HG02798 (cell line): ENCODE data around the gene HIVEP1.
"Not testable (repeated sequence)": the region's sequence is repeated elsewhere in the genome, so short reads cannot be mapped to it uniquely, and the experiment has no call there.

ENCODE experiments used
- ATAC-seq: cut with Tn5 transposase; IDR thresholded peaks from one replicate; pipeline ENCODE4 v1.9.1; 2021; ENCODE audit warnings: mild to moderate bottlenecking; ENCODE audit not compliant: unreplicated experiment, poor library complexity

HIVEP1 gene

GRCh38 chr6:12138936-12139335 lies 126.8 kb downstream of the HIVEP1 start:
- no peak for ATAC-seq

GRCh38 chr6:12147557-12148316 lies 135.6 kb downstream of the HIVEP1 start:
- ATAC-seq, result no peak

- ATAC-seq, result no peak
These were observed 136.2 kb downstream of the HIVEP1 start for GRCh38 chr6:12148317-12148801.

GRCh38 chr6:12148841-12149240 lies 136.7 kb downstream of the HIVEP1 start:
- ATAC-seq, result no peak

- no peak for ATAC-seq
These were observed 137.9 kb downstream of the HIVEP1 start for GRCh38 chr6:12149944-12150510.

- no peak for ATAC-seq
These were observed 138.8 kb downstream of the HIVEP1 start for GRCh38 chr6:12150812-12151432.

GRCh38 chr6:12151433-12151820 lies 139.3 kb downstream of the HIVEP1 start:
- no peak for ATAC-seq

GRCh38 chr6:12152023-12152970 lies 140.2 kb downstream of the HIVEP1 start:
- ATAC-seq, result no peak

GRCh38 chr6:12155769-12156168 lies 143.7 kb downstream of the HIVEP1 start:
- not testable (repeated sequence) for ATAC-seq

GRCh38 chr6:12158686-12159415 lies 146.7 kb downstream of the HIVEP1 start:
- ATAC-seq, result no peak

- ATAC-seq, result no peak
These were observed 148.2 kb downstream of the HIVEP1 start for GRCh38 chr6:12160326-12160725.

GRCh38 chr6:12162213-12162612 lies 150.1 kb downstream of the HIVEP1 start:
- ATAC-seq, result no peak

- no peak for ATAC-seq
These were observed 151.0 kb downstream of the HIVEP1 start for GRCh38 chr6:12163149-12163548.

GRCh38 chr6:12163744-12164507 lies 151.8 kb downstream of the HIVEP1 start:
- ATAC-seq, result no peak

- no peak for ATAC-seq
These were observed 152.3 kb downstream of the HIVEP1 start for GRCh38 chr6:12164508-12164770.

GRCh38 chr6:12165297-12165696 lies 153.2 kb downstream of the HIVEP1 start:
- no peak for ATAC-seq

GRCh38 chr6:12165722-12166280 lies 153.7 kb downstream of the HIVEP1 start:
- ATAC-seq, result no peak

GRCh38 chr6:12169377-12169776 lies 157.3 kb downstream of the HIVEP1 start:
- ATAC-seq, result no peak
